Sigmoid colon (tissue), 3 donors: ENCODE measurements around the gene SEPTIN8.

Experiments used
- CTCF ChIP-seq, 4 experiments: fragments of 450-650 bp in 3 of 4; fragments of 200-600 bp in 1 of 4; IDR thresholded peaks; one replicate each; pipeline ENCODE4 v1.5.1; 2016 to 2019; ENCODE audit warnings: antibody characterized with exemption in 4 of 4, mild to moderate bottlenecking in 3 of 4, moderate library complexity in 2 of 4
- POLR2A ChIP-seq, 2 donors: fragments of 450-650 bp; IDR thresholded peaks; one replicate each; pipeline ENCODE4 v1.6.1; 2016; ENCODE audit warnings: antibody characterized with exemption in 2 of 2, mild to moderate bottlenecking in 2 of 2, moderate library complexity in 2 of 2

DNA sequence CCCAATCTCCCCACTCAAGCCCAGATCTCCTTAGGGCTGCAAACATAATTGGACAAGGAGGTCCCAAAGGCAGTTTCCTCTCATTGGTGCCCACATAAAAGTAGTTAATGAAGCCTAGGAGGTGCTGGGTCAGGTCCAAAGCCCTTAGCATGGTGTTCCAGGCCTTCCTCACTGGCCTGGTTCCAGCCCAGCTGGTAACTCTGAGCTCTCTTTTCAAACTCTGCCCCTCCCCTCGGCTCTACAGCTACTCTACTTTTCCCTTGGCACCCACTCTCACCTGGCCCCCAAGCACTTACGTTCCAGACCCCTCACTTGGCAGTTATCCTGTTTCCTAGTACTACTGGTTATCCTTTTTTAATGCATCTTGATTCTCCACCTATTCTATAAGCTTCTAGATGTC lies 9.9 kb downstream of the SEPTIN8 start:
- TF ChIP-seq POLR2A (IDR thresholded peaks at IDR 0.05) (no peak), CTCF (IDR thresholded peaks at IDR 0.05) (no peak)
